GM19099 (cell line): ENCODE data around the gene FLT4.

Experiments used
- POLR2A ChIP-seq: IDR thresholded peaks from 3 replicates; pipeline ENCODE4 v1.6.1; 2011; ENCODE audit warnings: low read depth; ENCODE audit not compliant: insufficient read length; ENCODE audit errors: extremely low read depth

FLT4 gene

GRCh38 chr5:180557217-180557809 is 92.1 kb downstream of the FLT4 start:
- no peak for TF ChIP-seq POLR2A

GRCh38 chr5:180555168-180555921 is 94.1 kb downstream of the FLT4 start:
- no peak for TF ChIP-seq POLR2A

GRCh38 chr5:180553530-180553929 is 95.9 kb downstream of the FLT4 start:
- TF ChIP-seq POLR2A: no peak
